Stimulated activated CD4-positive, alpha-beta T cell treated with anti-CD3 and anti-CD28 coated beads, Interleukin-1b, Interleukin-23, amount 100 ng/mL, for 24 hours (primary cell): ENCODE data around the gene ASPHD1.
"Not testable (repeated sequence)": the region's sequence is repeated elsewhere in the genome, so short reads cannot be mapped to it uniquely, and the experiment has no call there.

Experiments
- DNase-seq, 4 experiments: peaks; one replicate each; pipeline ENCODE4 v3.0.0-alpha.2; 2020; ENCODE audit warnings: low read depth in 4 of 4, low spot score in 1 of 4

Gene ASPHD1

GRCh38 chr16:29877266-29877961 is 22.9 kb upstream of the ASPHD1 start:
- DNase-seq: peak in 2 of 4 experiments; percentile 25 to 53

GRCh38 chr16:29878172-29878571 is 22.1 kb upstream of the ASPHD1 start:
- no peak for DNase-seq

GRCh38 chr16:29881050-29881449 is 19.2 kb upstream of the ASPHD1 start:
- no peak for DNase-seq

DNA sequence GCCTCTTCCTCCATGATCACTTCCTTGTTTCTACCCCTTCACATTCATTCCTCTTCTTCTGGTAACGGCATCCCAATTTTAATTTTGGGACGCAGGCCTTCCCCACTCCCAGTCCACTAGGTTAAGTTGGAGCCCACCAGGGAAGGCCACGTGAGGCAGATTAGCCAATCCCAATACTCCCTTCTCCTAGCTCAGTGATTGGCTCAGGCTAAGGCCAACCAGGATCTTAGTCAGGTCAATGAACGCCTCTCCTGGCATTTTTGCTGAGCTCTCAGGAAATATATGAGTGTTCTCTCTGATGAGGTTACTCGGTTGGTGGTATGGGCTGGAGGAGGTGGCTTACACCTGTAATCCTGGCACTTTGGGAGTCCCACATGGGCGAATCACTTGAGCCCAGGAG is 16.3 kb upstream of the ASPHD1 start:
- DNase-seq: no peak

- DNase-seq: not testable (repeated sequence)
These were observed 10.9 kb upstream of the ASPHD1 start for GRCh38 chr16:29889372-29889771.

GRCh38 chr16:29891525-29892457 is 8.5 kb upstream of the ASPHD1 start:
- DNase-seq: no peak

GRCh38 chr16:29892458-29892813 is 7.9 kb upstream of the ASPHD1 start:
- no peak for DNase-seq

DNA sequence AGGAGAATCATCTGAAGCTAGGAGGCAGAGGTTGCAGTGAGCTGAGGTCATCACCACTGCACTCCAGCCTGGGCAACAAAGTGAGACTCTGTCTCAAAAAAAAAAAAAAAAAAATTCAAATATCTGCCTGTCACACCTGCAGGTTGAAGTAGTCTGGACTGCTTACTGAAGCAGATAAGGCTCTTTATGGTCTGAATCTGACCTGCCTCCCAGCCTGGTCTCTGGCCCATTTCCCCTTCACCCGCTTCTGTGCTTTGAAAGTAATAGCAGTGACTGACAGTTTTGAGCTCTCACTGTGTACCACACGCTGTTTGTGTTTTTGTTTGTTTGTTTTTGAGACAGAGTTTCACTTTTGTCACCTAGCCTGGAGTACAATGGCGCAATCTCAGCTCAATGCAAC is 6.7 kb upstream of the ASPHD1 start:
- no peak for DNase-seq

GRCh38 chr16:29894352-29894751 is 5.9 kb upstream of the ASPHD1 start:
- no peak for DNase-seq

- DNase-seq: no peak
These were observed 3.4 kb upstream of the ASPHD1 start for GRCh38 chr16:29896841-29897240.

DNA sequence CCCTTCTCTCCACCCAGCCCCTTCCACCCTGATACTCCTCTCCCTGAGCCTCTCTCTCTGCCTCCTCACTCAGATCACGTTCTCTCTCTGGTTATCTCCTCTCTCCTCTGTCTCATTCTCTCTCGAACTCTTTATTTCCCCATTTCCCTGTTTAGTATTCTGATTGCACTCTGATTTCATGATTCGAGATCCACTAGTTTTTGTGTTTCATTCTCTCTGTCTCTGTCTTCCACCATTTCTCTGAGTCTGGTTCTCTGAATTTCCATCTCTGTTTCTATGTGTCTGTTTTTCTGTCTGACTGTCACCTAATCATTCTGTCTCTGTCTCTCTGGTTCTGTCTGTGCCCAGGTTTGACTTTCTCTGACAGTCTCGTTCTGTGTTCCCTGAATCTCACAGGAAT is 3.0 kb upstream of the ASPHD1 start:
- no peak for DNase-seq

- DNase-seq: no peak
These were observed 2.0 kb upstream of the ASPHD1 start for GRCh38 chr16:29898135-29898803.

- no peak for DNase-seq
These were observed 1.3 kb upstream of the ASPHD1 start for GRCh38 chr16:29898804-29899515.

GRCh38 chr16:29899516-29900101 is 679 bp upstream of the ASPHD1 start, which contains the start of gene SEZ6L2:
Gene SEZ6L2 (minus strand): TSS chr16:29899550. CDS start chr16:29899019, 531 bp downstream.
- peak in 2 of 4 experiments; percentile 21 to 88 for DNase-seq

GRCh38 chr16:29900888-29901606 is 759 bp downstream of the ASPHD1 start:
- DNase-seq: no peak

GRCh38 chr16:29901607-29901945 is 1.3 kb downstream of the ASPHD1 start:
- no peak for DNase-seq

- DNase-seq: no peak
These were observed 3.3 kb downstream of the ASPHD1 start for GRCh38 chr16:29903590-29903989.

DNA sequence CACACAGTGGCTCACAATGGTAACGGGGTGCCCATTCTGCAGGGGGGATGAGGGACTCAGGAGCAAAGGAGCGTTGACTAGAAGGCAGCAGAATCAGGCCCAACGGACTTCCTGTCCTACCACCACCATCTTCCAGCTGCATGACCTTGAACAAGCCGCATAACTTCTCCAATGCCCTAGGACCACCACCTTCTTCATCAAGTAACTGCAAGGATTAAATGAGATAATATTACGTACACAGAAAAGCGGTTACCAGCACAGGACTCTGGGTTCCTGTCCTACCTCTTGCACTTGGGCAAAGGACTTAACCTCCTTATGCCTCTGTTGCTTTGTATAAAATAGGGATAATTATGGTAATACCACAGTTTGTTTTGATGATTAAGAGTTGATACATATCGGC is 4.7 kb downstream of the ASPHD1 start:
- no peak for DNase-seq

DNA sequence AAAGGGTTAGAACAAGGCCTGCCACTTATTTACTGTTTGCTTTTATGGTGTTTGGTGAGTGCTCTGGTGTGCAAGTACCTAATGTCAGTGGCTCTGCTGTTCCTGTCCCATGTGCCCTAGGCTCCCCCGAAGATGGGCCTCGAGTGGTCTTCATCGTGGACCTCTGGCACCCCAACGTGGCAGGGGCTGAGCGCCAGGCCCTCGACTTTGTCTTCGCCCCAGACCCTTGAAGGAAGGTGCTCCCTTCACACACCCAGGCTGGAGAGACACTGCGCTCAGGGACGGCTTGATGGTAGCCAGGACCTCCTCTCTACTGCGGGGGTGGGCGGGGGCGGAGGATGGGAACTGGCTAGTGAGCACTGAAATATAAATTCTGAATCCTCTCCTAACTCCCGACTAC is 5.4 kb downstream of the ASPHD1 start:
- DNase-seq: no peak
